ENCODE measurements around the gene MIB1.

The MIB1 gene

DNA sequence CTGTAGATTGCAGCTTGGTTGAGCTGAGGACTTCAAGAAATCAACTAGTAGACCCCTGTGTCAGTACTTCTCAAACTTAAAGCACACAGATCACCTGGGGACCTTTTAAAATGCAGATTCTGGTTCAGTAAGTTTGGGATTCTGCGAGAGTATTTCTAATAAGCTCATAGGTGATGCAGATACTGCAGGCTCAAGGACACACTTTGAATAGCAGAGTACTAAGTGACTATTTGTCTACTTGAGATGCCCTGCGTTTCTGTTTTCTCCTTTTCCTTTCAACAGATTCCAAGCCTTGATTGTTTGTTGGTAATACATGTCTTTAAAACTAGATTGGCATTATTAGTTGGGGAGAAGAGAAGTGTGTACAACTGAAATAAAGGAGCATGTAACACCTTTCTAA is 6.7 kb downstream of the MIB1 start:
- Histone ChIP-seq H3K27me3 (ENCODE audit: insufficient read depth, low read length) (no peaks in the 10 kb centered on the region), H3K4me3 (ENCODE audit: low read depth, low read length, poor library complexity, severe bottlenecking) (no peak overlapping the region), H3K9me2 (ENCODE audit: low read depth, low read length) (no peaks in the 10 kb centered on the region), H4K20me1 (ENCODE audit: insufficient read depth, low read length) (no peaks in the 10 kb centered on the region), H3K9ac (ENCODE audit: low read length) (peak overlapping the region; percentile 17; the same call in 1 of the 2 replicates), H3K36me3 (ENCODE audit: insufficient read depth, low read length) (no peaks in the 10 kb centered on the region), H2AFZ (ENCODE audit: low read length) (no peak overlapping the region), H3K27ac (ENCODE audit: low read depth, low read length, poor library complexity, severe bottlenecking) (peak overlapping the region; percentile 1), H3K9me3 (ENCODE audit: low read length) (no peaks in the 10 kb centered on the region), H3K4me2 (ENCODE audit: low read length) (peak overlapping the region; percentile 4; the same call in 1 of the 2 replicates), H3K4me1 (ENCODE audit: insufficient read depth, low read length, severe bottlenecking) (peaks cover 47% of the 10 kb centered on the region), H3K79me2 (ENCODE audit: insufficient read depth, low read length) (peaks cover 90% of the 10 kb centered on the region), H3F3A (ENCODE audit: insufficient read depth, low read length) (peaks cover 5% of the 10 kb centered on the region; the same call in 1 of the 2 replicates)
- TF ChIP-seq EZH2 (IDR thresholded peaks at IDR 0.05; ENCODE audit: borderline replicate concordance, low read length): no peak
- TF ChIP-seq, protein P1, sequence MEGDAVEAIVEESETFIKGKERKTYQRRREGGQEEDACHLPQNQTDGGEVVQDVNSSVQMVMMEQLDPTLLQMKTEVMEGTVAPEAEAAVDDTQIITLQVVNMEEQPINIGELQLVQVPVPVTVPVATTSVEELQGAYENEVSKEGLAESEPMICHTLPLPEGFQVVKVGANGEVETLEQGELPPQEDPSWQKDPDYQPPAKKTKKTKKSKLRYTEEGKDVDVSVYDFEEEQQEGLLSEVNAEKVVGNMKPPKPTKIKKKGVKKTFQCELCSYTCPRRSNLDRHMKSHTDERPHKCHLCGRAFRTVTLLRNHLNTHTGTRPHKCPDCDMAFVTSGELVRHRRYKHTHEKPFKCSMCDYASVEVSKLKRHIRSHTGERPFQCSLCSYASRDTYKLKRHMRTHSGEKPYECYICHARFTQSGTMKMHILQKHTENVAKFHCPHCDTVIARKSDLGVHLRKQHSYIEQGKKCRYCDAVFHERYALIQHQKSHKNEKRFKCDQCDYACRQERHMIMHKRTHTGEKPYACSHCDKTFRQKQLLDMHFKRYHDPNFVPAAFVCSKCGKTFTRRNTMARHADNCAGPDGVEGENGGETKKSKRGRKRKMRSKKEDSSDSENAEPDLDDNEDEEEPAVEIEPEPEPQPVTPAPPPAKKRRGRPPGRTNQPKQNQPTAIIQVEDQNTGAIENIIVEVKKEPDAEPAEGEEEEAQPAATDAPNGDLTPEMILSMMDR (IDR thresholded peaks at IDR 0.05; ENCODE audit: low read length): no peak

DNA sequence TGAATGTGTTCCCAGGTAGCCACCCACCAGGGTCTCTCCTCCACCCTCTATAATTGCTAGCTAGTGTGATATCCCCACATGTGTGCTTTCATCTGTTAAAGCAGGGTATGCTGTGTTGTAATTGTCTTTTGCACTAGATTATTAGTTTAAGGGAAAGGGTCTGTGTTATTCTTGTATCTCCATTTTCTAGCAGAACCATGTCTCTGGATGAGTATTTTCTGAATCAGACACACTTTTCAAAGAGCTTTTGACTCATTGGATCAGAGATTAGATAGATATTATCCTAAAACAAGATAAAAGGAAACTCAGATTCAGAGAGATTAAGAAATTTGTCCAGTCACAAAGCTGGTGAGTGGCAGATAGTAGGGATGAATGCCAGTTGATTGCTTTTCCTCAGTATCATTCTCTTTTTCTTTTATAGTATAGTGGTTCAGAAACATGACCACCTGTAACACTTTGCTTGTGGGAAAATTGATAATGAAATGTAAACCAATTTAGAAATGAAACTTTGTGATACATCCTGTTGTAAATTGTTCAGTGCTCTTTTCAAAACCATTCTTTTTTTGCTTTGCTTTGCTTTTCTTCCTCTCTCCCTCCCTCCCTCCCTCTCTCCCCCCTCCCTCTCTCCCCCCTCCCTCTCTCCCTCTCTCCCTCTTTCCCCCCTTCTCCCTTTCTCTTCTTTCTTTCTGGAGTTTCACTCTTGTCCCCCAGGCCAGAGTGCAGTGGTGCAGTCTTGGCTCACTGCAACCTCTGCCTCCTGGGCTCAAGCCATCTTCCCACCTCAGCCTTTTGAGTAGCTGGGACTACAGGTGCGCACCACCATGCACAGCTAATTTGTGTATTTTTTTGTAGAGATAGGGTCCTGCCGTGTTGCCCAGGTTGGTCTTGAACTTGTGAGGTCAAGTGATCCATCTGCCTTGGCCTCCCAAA is 7.4 kb downstream of the MIB1 start:
- 0 out of 2 replicates have a peak overlapping the region, but pooled peaks have one; percentile 4 for H3K4me2 ChIP-seq (ENCODE audit: low read length)
- H2AFZ ChIP-seq (ENCODE audit: low read length): no peak overlapping the region
- peaks cover 40% of the 10 kb centered on the region for H3K4me1 ChIP-seq (ENCODE audit: insufficient read depth, low read length, severe bottlenecking)
- H3K79me2 ChIP-seq (ENCODE audit: insufficient read depth, low read length): peaks cover 90% of the 10 kb centered on the region
- no peak for TF ChIP-seq EZH2 (IDR thresholded peaks at IDR 0.05; ENCODE audit: borderline replicate concordance, low read length)
- TF ChIP-seq, protein P1 (IDR thresholded peaks at IDR 0.05; ENCODE audit: low read length): no peak
- H4K20me1 ChIP-seq (ENCODE audit: insufficient read depth, low read length): no peaks in the 10 kb centered on the region
- H3K36me3 ChIP-seq (ENCODE audit: insufficient read depth, low read length): no peaks in the 10 kb centered on the region
- no peaks in the 10 kb centered on the region for H3K9me2 ChIP-seq (ENCODE audit: low read depth, low read length)
- H3K27ac ChIP-seq (ENCODE audit: low read depth, low read length, poor library complexity, severe bottlenecking): peak overlapping the region; percentile 1
- no peak overlapping the region for H3K4me3 ChIP-seq (ENCODE audit: low read depth, low read length, poor library complexity, severe bottlenecking)
- H3F3A ChIP-seq (ENCODE audit: insufficient read depth, low read length): peaks cover 5% of the 10 kb centered on the region; the same call in 1 of the 2 replicates
- no peak overlapping the region for H3K9ac ChIP-seq (ENCODE audit: low read length)
- H3K27me3 ChIP-seq (ENCODE audit: insufficient read depth, low read length): no peaks in the 10 kb centered on the region
- H3K9me3 ChIP-seq (ENCODE audit: low read length): no peaks in the 10 kb centered on the region

- Histone ChIP-seq H3K79me2 (ENCODE audit: insufficient read depth, low read length) (peaks cover 81% of the 10 kb centered on the region), H3K36me3 (ENCODE audit: insufficient read depth, low read length) (no peaks in the 10 kb centered on the region), H3K4me2 (ENCODE audit: low read length) (no peak overlapping the region), H3K9me3 (ENCODE audit: low read length) (no peaks in the 10 kb centered on the region), H3K4me1 (ENCODE audit: insufficient read depth, low read length, severe bottlenecking) (peaks cover 28% of the 10 kb centered on the region), H3F3A (ENCODE audit: insufficient read depth, low read length) (no peaks in the 10 kb centered on the region), H3K27ac (ENCODE audit: low read depth, low read length, poor library complexity, severe bottlenecking) (no peak overlapping the region), H3K9me2 (ENCODE audit: low read depth, low read length) (no peaks in the 10 kb centered on the region), H3K4me3 (ENCODE audit: low read depth, low read length, poor library complexity, severe bottlenecking) (no peak overlapping the region), H3K27me3 (ENCODE audit: insufficient read depth, low read length) (no peaks in the 10 kb centered on the region), H3K9ac (ENCODE audit: low read length) (no peak overlapping the region), H4K20me1 (ENCODE audit: insufficient read depth, low read length) (peaks cover 4% of the 10 kb centered on the region; the same call in 1 of the 2 replicates), H2AFZ (ENCODE audit: low read length) (no peak overlapping the region)
- no peak for TF ChIP-seq EZH2 (IDR thresholded peaks at IDR 0.05; ENCODE audit: borderline replicate concordance, low read length)
- TF ChIP-seq, protein P1 (IDR thresholded peaks at IDR 0.05; ENCODE audit: low read length): no peak
Observed at GRCh38 chr18:21757833-21758232, 17.2 kb downstream of the MIB1 start.

Measured in OCI-LY1 (cell line).